HepG2 (cell line): ENCODE measurements around the gene MRGPRX4. TPM values are rescaled to one million over a fixed set of nuclear protein-coding genes. Genes with fewer than 3 reads are reported as not detected.

ENCODE experiments used
- ATAC-seq: fragments of 200-7000 bp; cut with Tn5 transposase; 3 replicates; pipeline ENCODE4 v1.9.1; 2020; ENCODE audit warnings: mild to moderate bottlenecking, moderate library complexity
- BruUV-seq: library from RNA; stranded (reverse); fragments of 400-500 nt; replicated peaks from 2 replicates; lab custom pipeline; 2021; lab: Mats Ljungman, UMichigan
- CTCF ChIA-PET: fragments of 300-600 bp; formaldehyde crosslinking; extraction: SDS; loops from one replicate; lab custom pipeline; 2021; ENCODE audit warnings: low total read pairs, inconsistent platforms, low intra/inter-chr PET ratio; lab: Yijun Ruan, JAX
- POLR2A ChIA-PET: fragments of 350-600 bp; sonication (Branson Sonifier 250); formaldehyde crosslinking; loops from one replicate; lab custom pipeline; 2020; ENCODE audit warnings: antibody characterized with exemption, inconsistent platforms; lab: Yijun Ruan, JAX
- DNase-seq: peaks from one replicate; pipeline ENCODE4 v3.0.0-alpha.2; 2015; ENCODE audit warnings: low spot score
- FAIRE-seq: peaks from 3 replicates; lab custom pipeline; 2011; peaks lifted over from hg19 to GRCh38; lab: Jason Lieb, UNC
- H2AFZ ChIP-seq: one replicate; pipeline ENCODE4 v1.6.1; 2011; ENCODE audit warnings: low read length, inconsistent platforms
- H3K27ac ChIP-seq: fragments of 300-600 bp; 3 replicates; pipeline ENCODE4 v1.8.0; 2011; ENCODE audit warnings: mixed run types, mild to moderate bottlenecking, mixed read lengths, low read length, inconsistent platforms; ENCODE audit not compliant: insufficient read depth; ENCODE audit errors: extremely low read length
- H3K27me3 ChIP-seq, 2 experiments: fragments of 200-600 bp in 1 of 2; 2 replicates in 1 of 2; 3 replicates in 1 of 2; pipeline versions ENCODE4 v1.6.0 to v1.8.0; 2011; ENCODE audit warnings: low read length in 2 of 2, mild to moderate bottlenecking in 2 of 2, moderate library complexity in 2 of 2, inconsistent platforms in 1 of 2; ENCODE audit not compliant: insufficient read depth in 2 of 2, control insufficient read depth in 1 of 2
- H3K36me3 ChIP-seq, 2 experiments: fragments of 200-600 bp in 1 of 2; replicated peaks in 1 of 2; 2 replicates in 1 of 2; 3 replicates in 1 of 2; pipeline versions ENCODE4 v1.5.1 to v1.8.0; 2011; ENCODE audit warnings: low read length in 2 of 2, inconsistent platforms in 1 of 2; ENCODE audit not compliant: insufficient read depth in 2 of 2, control insufficient read depth in 1 of 2
- H3K4me1 ChIP-seq: 2 replicates; pipeline ENCODE4 v1.5.1; 2012; ENCODE audit warnings: low read length, inconsistent platforms; ENCODE audit not compliant: insufficient read depth
- H3K4me2 ChIP-seq: 2 replicates; pipeline ENCODE4 v1.6.0; 2011; ENCODE audit warnings: low read depth, low read length, inconsistent platforms
- H3K4me3 ChIP-seq, 3 experiments: fragments of 200-600 bp in 1 of 3; sonication (generic), shearing (Covaris generic) in 1 of 3; replicated peaks in 1 of 3; 2 replicates each; pipeline ENCODE4 v1.5.1; 2011 to 2016; ENCODE audit warnings: low read length in 3 of 3, inconsistent platforms in 2 of 3, low read depth in 2 of 3, mild to moderate bottlenecking in 2 of 3, control low read depth in 1 of 3, mixed read lengths in 1 of 3; ENCODE audit not compliant: insufficient read depth in 1 of 3
- H3K79me2 ChIP-seq: one replicate; pipeline ENCODE4 v1.6.1; 2011; ENCODE audit warnings: low read length, inconsistent platforms; ENCODE audit not compliant: insufficient read depth
- H3K9ac ChIP-seq: 2 replicates; pipeline ENCODE4 v1.6.0; 2011; ENCODE audit warnings: mild to moderate bottlenecking, low read depth, low read length, inconsistent platforms; ENCODE audit not compliant: insufficient read depth
- H3K9me3 ChIP-seq: 2 replicates; pipeline ENCODE4 v1.5.1; 2012; ENCODE audit warnings: mild to moderate bottlenecking, low read length
- H4K20me1 ChIP-seq: 2 replicates; pipeline ENCODE4 v1.6.0; 2011; ENCODE audit warnings: inconsistent platforms, mild to moderate bottlenecking, low read length, moderate library complexity; ENCODE audit not compliant: insufficient read depth
- CBX1 ChIP-seq: IDR thresholded peaks from one replicate; pipeline ENCODE4 v1.6.1; 2016; ENCODE audit warnings: antibody characterized with exemption, low read depth
- ELF4 ChIP-seq: sonication (generic); formaldehyde crosslinking; IDR thresholded peaks from 2 replicates; pipeline ENCODE4 v1.5.0; 2020; ENCODE audit warnings: missing genetic modification reagents, mild to moderate bottlenecking, moderate library complexity, borderline replicate concordance
- FOXP4 ChIP-seq: sonication (generic); formaldehyde crosslinking; IDR thresholded peaks from 2 replicates; pipeline ENCODE4 v1.4.0; 2020; ENCODE audit warnings: missing genetic modification reagents
- MAFG ChIP-seq: sonication (generic); formaldehyde crosslinking; IDR thresholded peaks from 2 replicates; pipeline ENCODE4 v1.5.1; 2020; ENCODE audit warnings: mild to moderate bottlenecking, missing genetic modification reagents
- NBN ChIP-seq: fragments of 450-650 bp; conservative IDR thresholded peaks from 2 replicates; pipeline ENCODE4 v1.6.1; 2017
- SMC3 ChIP-seq: IDR thresholded peaks from 2 replicates; pipeline ENCODE4 v1.6.1; 2011; ENCODE audit warnings: low read length, improper control_type of control experiment
- SRY ChIP-seq: sonication (generic); formaldehyde crosslinking; IDR thresholded peaks from 2 replicates; pipeline ENCODE4 v1.8.0; 2022; ENCODE audit warnings: mild to moderate bottlenecking, missing genetic modification reagents
- WIZ ChIP-seq: sonication (generic); formaldehyde crosslinking; IDR thresholded peaks from 2 replicates; pipeline ENCODE4 v1.5.1; 2020; ENCODE audit warnings: mild to moderate bottlenecking, missing genetic modification reagents
- ZBTB1 ChIP-seq: sonication (generic); formaldehyde crosslinking; IDR thresholded peaks from 2 replicates; pipeline ENCODE4 v1.4.0; 2020; ENCODE audit warnings: missing genetic modification reagents, borderline replicate concordance
- ZBTB37 ChIP-seq: sonication (generic); formaldehyde crosslinking; IDR thresholded peaks from 2 replicates; pipeline ENCODE4 v1.4.0; 2020; ENCODE audit warnings: mild to moderate bottlenecking, missing genetic modification reagents
- ZNF253 ChIP-seq: sonication (generic); formaldehyde crosslinking; IDR thresholded peaks from 2 replicates; pipeline ENCODE4 v1.8.0; 2022; ENCODE audit warnings: mild to moderate bottlenecking, missing genetic modification reagents, borderline replicate concordance
- ZNF44 ChIP-seq: sonication (generic); formaldehyde crosslinking; IDR thresholded peaks from 2 replicates; pipeline ENCODE4 v1.5.1; 2020; ENCODE audit warnings: mild to moderate bottlenecking, missing genetic modification reagents
- ZNF564 ChIP-seq: sonication (generic); formaldehyde crosslinking; IDR thresholded peaks from 2 replicates; pipeline ENCODE4 v1.8.1; 2023; ENCODE audit warnings: mild to moderate bottlenecking, missing genetic modification reagents
- ZNF598 ChIP-seq: sonication (generic); formaldehyde crosslinking; IDR thresholded peaks from 2 replicates; pipeline ENCODE4 v1.5.1; 2020; ENCODE audit warnings: mild to moderate bottlenecking, missing genetic modification reagents, borderline replicate concordance
- ZNF607 ChIP-seq: sonication (generic); formaldehyde crosslinking; IDR thresholded peaks from 2 replicates; pipeline ENCODE4 v1.5.1; 2020; ENCODE audit warnings: missing genetic modification reagents, mild to moderate bottlenecking, borderline replicate concordance
- ZNF740 ChIP-seq: sonication (generic); formaldehyde crosslinking; IDR thresholded peaks from 2 replicates; pipeline ENCODE4 v1.4.0; 2020; ENCODE audit warnings: missing genetic modification reagents
- WGBS: methylation state at CpG from one replicate; pipeline ENCODE4 v1.1.6; 2017; ENCODE audit warnings: low lambda C conversion rate; 5-methylcytosine and 5-hydroxymethylcytosine counted together
- in situ Hi-C: cut with HindIII; loops from 2 replicates; pipeline ENCODE4 v1.10.0; 2017; ENCODE audit warnings: low pct_unique_long_range_greater_than_20kb; ENCODE audit not compliant: extremely low pct_ligation_motif_present
- intact Hi-C: fragments of 100-400 bp; cut with micrococcal nuclease; formaldehyde crosslinking; loops from one replicate; pipeline ENCODE4 v1.10.0; 2022; ENCODE audit not compliant: unreplicated experiment
- polyA plus RNA-seq, 8 experiments: library from polyadenylated mRNA; depleted of rRNA in 3 of 8; stranded (reverse) in 7 of 8; unstranded in 1 of 8; fragments of >200 nt; fragmentation: Illumina TruSeq in 4 of 8; extraction: Trizol in 4 of 8; gene quantifications; 2 replicates each; pipeline versions ENCODE4 v1.2.1 to v1.2.3, GENCODE V29; 2011 to 2016; ENCODE audit warnings: low read depth in 4 of 8, missing spikeins in 1 of 8, mixed read lengths in 1 of 8; ENCODE audit not compliant: insufficient read depth in 1 of 8
- total RNA-seq, 5 experiments: library from RNA; depleted of rRNA; stranded (reverse); fragments of >200 nt; fragmentation: Illumina TruSeq; extraction: Trizol; gene quantifications; 2 replicates each; pipeline ENCODE4 v1.2.3, GENCODE V29; 2016; ENCODE audit warnings: low read depth in 1 of 5

Gene MRGPRX4
- total and polyA plus RNA-seq, 2 of the 13 experiments (the other 11 are each of a cell fraction or from before 2014, with no cell fraction given) = 0.18 TPM

GRCh38 chr11:18144243-18144642, 28.4 kb upstream of the MRGPRX4 start:
- Histone ChIP-seq H3K9me3 (no peaks in the 10 kb centered on the region), H3K4me2 (no peak overlapping the region), H3K79me2 (no peaks in the 10 kb centered on the region), H3K9ac (no peak overlapping the region), H3K36me3 (no peaks in the 10 kb centered on the region), H3K4me3 (no peak overlapping the region), H2AFZ (no peak overlapping the region), H4K20me1 (no peaks in the 10 kb centered on the region), H3K27me3 (peaks cover 0 to 18% of the 10 kb centered on the region in 2 experiments; a peak in 2 of 5 replicates), H3K4me1 (no peaks in the 10 kb centered on the region), H3K27ac (no peak overlapping the region)
- ATAC-seq (no peak), DNase-seq (no peak), FAIRE-seq (no peak)
- intact Hi-C loops = no loop called here
- ChIA-PET POLR2A (no interaction called here), CTCF (interaction anchor here (1.2 to 3.2 kb wide), 2 partner anchors 26 to 29 kb away, joined by 3 to 31 read pairs; no protein-coding TSS in a partner anchor)
- in situ Hi-C loops = no loop called here
- 66% methylated on average over 5 of the region's 5 CpGs for WGBS
- TF ChIP-seq WIZ (CRISPR knock-in tag) (no peak), ZNF564 (CRISPR knock-in tag) (no peak), SRY (CRISPR knock-in tag) (no peak), FOXP4 (no peak), ZNF607 (CRISPR knock-in tag) (no peak), ZNF253 (CRISPR knock-in tag) (no peak)
- BruUV-seq = no TSS peak

- no peak overlapping the region for H3K27ac ChIP-seq
- peak; percentile 43 for FAIRE-seq
- H3K9ac ChIP-seq = no peak overlapping the region
- WGBS = 0% methylated on average over 2 of the region's 2 CpGs
- ChIA-PET POLR2A (no interaction called here), CTCF (interaction anchor here (1.2 to 3.2 kb wide), 2 partner anchors 27 to 29 kb away, joined by 3 to 31 read pairs; no protein-coding TSS in a partner anchor)
- intact Hi-C loops (loop anchor here (1.0 kb wide), 1 partner anchor 30 kb away; no protein-coding TSS in a partner anchor), in situ Hi-C loops (no loop called here)
- no peaks in the 10 kb centered on the region for H4K20me1 ChIP-seq
- 0 out of 3 replicates have a peak, but pooled peaks have one; percentile 38 for ATAC-seq
- H3K4me3 ChIP-seq = no peak overlapping the region
- no peaks in the 10 kb centered on the region for H3K9me3 ChIP-seq
- peak; percentile 23 for DNase-seq
- H3K4me1 ChIP-seq = no peaks in the 10 kb centered on the region
- no peaks in the 10 kb centered on the region for H3K36me3 ChIP-seq
- H2AFZ ChIP-seq = no peak overlapping the region
- H3K4me2 ChIP-seq = no peak overlapping the region
- peaks cover 0 to 22% of the 10 kb centered on the region in 2 experiments; a peak in 2 of 5 replicates for H3K27me3 ChIP-seq
- BruUV-seq = no TSS peak
- no peaks in the 10 kb centered on the region for H3K79me2 ChIP-seq
- no peak for TF ChIP-seq CBX1
- TF ChIP-seq ZBTB1 (CRISPR knock-in tag) = no peak
- no peak for TF ChIP-seq NBN
- no peak for TF ChIP-seq ELF4 (CRISPR knock-in tag)
- peak; percentile 59 for TF ChIP-seq SMC3
- TF ChIP-seq ZNF44 (CRISPR knock-in tag) = no peak
- no peak for TF ChIP-seq ZBTB37
- TF ChIP-seq ZNF598 = no peak
- no peak for TF ChIP-seq ZNF740
- TF ChIP-seq MAFG = no peak
These were observed 27.6 kb upstream of the MRGPRX4 start for GRCh38 chr11:18145025-18145424.
